Astrocyte (in vitro differentiated cells and primary cell): ENCODE results near the gene RAB8B.

Experiments
- CTCF ChIP-seq: IDR thresholded peaks from 2 replicates; pipeline ENCODE4 v1.5.1; 2011; ENCODE audit warnings: low read depth, mild to moderate bottlenecking, inconsistent platforms, low read length, moderate library complexity; ENCODE audit not compliant: insufficient read depth
- EZH2 ChIP-seq: IDR thresholded peaks from 2 replicates; pipeline ENCODE4 v1.6.1; 2012; ENCODE audit warnings: mild to moderate bottlenecking, low read length, inconsistent platforms; ENCODE audit not compliant: insufficient read depth

- no peak for TF ChIP-seq CTCF
- TF ChIP-seq EZH2: no peak
These were observed 5.6 kb downstream of the RAB8B start for GRCh38 chr15:63194880-63195568.
